Smooth muscle cell (in vitro differentiated cells): Measurements from ENCODE around the gene SLC6A19. TPM values are rescaled to one million over a fixed set of nuclear protein-coding genes. Genes with fewer than 3 reads are reported as not detected.

Experiments used
- DNase-seq: peaks from one replicate; lab custom pipeline; 2025; ENCODE audit not compliant: unreplicated experiment; lab: John Stamatoyannopoulos, UW
- H2AFZ ChIP-seq: fragments of 200-600 bp; sonication (generic); 2 replicates; pipeline ENCODE4 v1.6.0; 2016; ENCODE audit warnings: antibody characterized with exemption, low read depth, mild to moderate bottlenecking
- H3F3A ChIP-seq: fragments of 200-600 bp; sonication (generic); 2 replicates; pipeline ENCODE4 v1.6.0; 2017; ENCODE audit warnings: antibody characterized with exemption, low read depth
- H3K27ac ChIP-seq: fragments of 200-600 bp; sonication (generic); 2 replicates; pipeline ENCODE4 v1.5.1; 2016; ENCODE audit warnings: low read depth, mild to moderate bottlenecking
- H3K27me3 ChIP-seq: fragments of 200-600 bp; sonication (generic); 2 replicates; pipeline ENCODE4 v1.6.1; 2016; ENCODE audit warnings: low read depth, mild to moderate bottlenecking
- H3K36me3 ChIP-seq: fragments of 200-600 bp; sonication (generic); 2 replicates; pipeline ENCODE4 v1.5.1; 2016; ENCODE audit warnings: low read depth
- H3K4me1 ChIP-seq: fragments of 200-600 bp; sonication (generic); 2 replicates; pipeline ENCODE4 v1.5.1; 2016; ENCODE audit warnings: low read depth
- H3K4me2 ChIP-seq: fragments of 200-600 bp; sonication (generic); 2 replicates; pipeline ENCODE4 v1.6.0; 2016; ENCODE audit warnings: mild to moderate bottlenecking
- H3K4me3 ChIP-seq: fragments of 200-600 bp; sonication (generic); 2 replicates; pipeline ENCODE4 v1.5.1; 2016; ENCODE audit warnings: mild to moderate bottlenecking
- H3K79me2 ChIP-seq: fragments of 200-600 bp; sonication (generic); 2 replicates; pipeline ENCODE4 v1.6.0; 2016; ENCODE audit warnings: low read depth, mild to moderate bottlenecking
- H3K9ac ChIP-seq: fragments of 200-600 bp; sonication (generic); 2 replicates; pipeline ENCODE4 v1.6.0; 2016; ENCODE audit warnings: low read depth
- H3K9me3 ChIP-seq: fragments of 200-600 bp; sonication (generic); replicated peaks from 2 replicates; pipeline ENCODE4 v1.5.1; 2016; ENCODE audit warnings: low read depth
- H4K20me1 ChIP-seq: fragments of 200-600 bp; sonication (generic); 2 replicates; pipeline ENCODE4 v1.6.0; 2016; ENCODE audit warnings: low read depth
- WGBS: methylation state at CpG from one replicate; pipeline ENCODE4 v1.1.7; 2016; ENCODE audit warnings: low lambda C conversion rate; 5-methylcytosine and 5-hydroxymethylcytosine counted together
- polyA plus RNA-seq: library from polyadenylated mRNA; unstranded; fragments of >200 nt; fragmentation: Nextera tagmentation; extraction: Ambion mirVana; gene quantifications from 2 replicates; pipeline ENCODE4 v1.2.1, GENCODE V29; 2016
- total RNA-seq: library from RNA; depleted of rRNA; stranded (reverse); fragments of >200 nt; gene quantifications from 2 replicates; pipeline ENCODE4 v1.2.3, GENCODE V29; 2014
- TF ChIP-seq, protein P1 (sequence below): fragments of 200-600 bp; sonication (generic); IDR thresholded peaks from 2 replicates; pipeline ENCODE4 v1.5.1; 2017; ENCODE audit warnings: borderline replicate concordance, mild to moderate bottlenecking, antibody characterized with exemption; ENCODE audit not compliant: insufficient read depth, poor library complexity, severe bottlenecking

The SLC6A19 gene
- total and polyA plus RNA-seq, 2 experiments from 2014 or later, result not detected

- TF ChIP-seq, protein P1, sequence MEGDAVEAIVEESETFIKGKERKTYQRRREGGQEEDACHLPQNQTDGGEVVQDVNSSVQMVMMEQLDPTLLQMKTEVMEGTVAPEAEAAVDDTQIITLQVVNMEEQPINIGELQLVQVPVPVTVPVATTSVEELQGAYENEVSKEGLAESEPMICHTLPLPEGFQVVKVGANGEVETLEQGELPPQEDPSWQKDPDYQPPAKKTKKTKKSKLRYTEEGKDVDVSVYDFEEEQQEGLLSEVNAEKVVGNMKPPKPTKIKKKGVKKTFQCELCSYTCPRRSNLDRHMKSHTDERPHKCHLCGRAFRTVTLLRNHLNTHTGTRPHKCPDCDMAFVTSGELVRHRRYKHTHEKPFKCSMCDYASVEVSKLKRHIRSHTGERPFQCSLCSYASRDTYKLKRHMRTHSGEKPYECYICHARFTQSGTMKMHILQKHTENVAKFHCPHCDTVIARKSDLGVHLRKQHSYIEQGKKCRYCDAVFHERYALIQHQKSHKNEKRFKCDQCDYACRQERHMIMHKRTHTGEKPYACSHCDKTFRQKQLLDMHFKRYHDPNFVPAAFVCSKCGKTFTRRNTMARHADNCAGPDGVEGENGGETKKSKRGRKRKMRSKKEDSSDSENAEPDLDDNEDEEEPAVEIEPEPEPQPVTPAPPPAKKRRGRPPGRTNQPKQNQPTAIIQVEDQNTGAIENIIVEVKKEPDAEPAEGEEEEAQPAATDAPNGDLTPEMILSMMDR, result no peak
- WGBS, result 99% methylated on average over 12 of the region's 21 CpGs
These were observed 70.8 kb downstream of the SLC6A19 start for GRCh38 chr5:1272201-1272600.

GRCh38 chr5:1273745-1274144, 72.3 kb downstream of the SLC6A19 start:
- 98% methylated on average over 20 of the region's 20 CpGs for WGBS
- no peak overlapping the region for H3K27ac ChIP-seq
- H3K27me3 ChIP-seq, result no peaks in the 10 kb centered on the region
- no peak overlapping the region for H3K9ac ChIP-seq
- H4K20me1 ChIP-seq, result no peaks in the 10 kb centered on the region
- no peak overlapping the region for H3K4me2 ChIP-seq
- H3K79me2 ChIP-seq, result no peaks in the 10 kb centered on the region
- no peaks in the 10 kb centered on the region for H3K4me1 ChIP-seq
- no peaks in the 10 kb centered on the region for H3K36me3 ChIP-seq
- no peak for DNase-seq
- no peaks in the 10 kb centered on the region for H3K9me3 ChIP-seq
- no peak overlapping the region for H3K4me3 ChIP-seq
- no peak overlapping the region for H2AFZ ChIP-seq
- TF ChIP-seq, protein P1, result no peak
- H3F3A ChIP-seq, result no peaks in the 10 kb centered on the region

More at GRCh38 chr5:1272201-1272600, 70.8 kb downstream of the SLC6A19 start:
- Histone ChIP-seq H4K20me1 (no peaks in the 10 kb centered on the region), H3K4me2 (no peak overlapping the region), H3F3A (no peaks in the 10 kb centered on the region), H3K4me3 (no peak overlapping the region), H3K79me2 (no peaks in the 10 kb centered on the region), H3K4me1 (no peaks in the 10 kb centered on the region), H3K9ac (no peak overlapping the region), H3K27ac (no peak overlapping the region), H3K27me3 (no peaks in the 10 kb centered on the region), H2AFZ (no peak overlapping the region), H3K9me3 (no peaks in the 10 kb centered on the region), H3K36me3 (no peaks in the 10 kb centered on the region)
- no peak for DNase-seq

DNA sequence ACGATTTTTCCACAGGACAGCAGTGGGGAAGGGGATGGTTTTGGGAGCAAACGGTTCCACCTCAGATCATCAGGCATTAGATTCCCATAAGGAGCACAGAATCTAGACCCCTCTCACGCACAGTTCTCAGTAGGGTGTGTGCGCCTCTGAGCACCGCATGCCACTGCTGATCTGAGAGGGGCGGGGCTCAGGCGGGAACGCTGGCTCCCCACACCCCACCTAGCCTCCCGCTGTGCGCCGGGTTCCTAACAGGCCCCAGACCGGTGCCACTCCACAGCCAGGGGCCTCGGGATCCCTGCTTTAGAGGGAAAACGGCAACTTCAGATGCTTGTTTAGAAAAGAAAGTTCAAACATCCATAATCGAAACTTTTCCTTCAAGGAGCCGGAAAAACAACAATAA, 73.1 kb downstream of the SLC6A19 start:
- no peaks in the 10 kb centered on the region for H3K79me2 ChIP-seq
- H3K27me3 ChIP-seq, result no peaks in the 10 kb centered on the region
- TF ChIP-seq, protein P1, result no peak
- no peak overlapping the region for H3K4me3 ChIP-seq
- no peaks in the 10 kb centered on the region for H4K20me1 ChIP-seq
- 93% methylated on average over 16 of the region's 16 CpGs for WGBS
- no peaks in the 10 kb centered on the region for H3K9me3 ChIP-seq
- no peaks in the 10 kb centered on the region for H3K36me3 ChIP-seq
- no peak overlapping the region for H3K9ac ChIP-seq
- H3F3A ChIP-seq, result no peaks in the 10 kb centered on the region
- H3K4me2 ChIP-seq, result no peak overlapping the region
- no peak overlapping the region for H2AFZ ChIP-seq
- no peak overlapping the region for H3K27ac ChIP-seq
- no peaks in the 10 kb centered on the region for H3K4me1 ChIP-seq
- no peak for DNase-seq

Other genes starting within 250 kb of the SLC6A19 start
- gene NKD2, start 192.8 kb upstream of the SLC6A19 start, total RNA-seq, result 31.2 and 32.5 TPM in 2 replicates
- 105 and 122 TPM in 2 replicates for gene NKD2, start 192.8 kb upstream of the SLC6A19 start, polyA plus RNA-seq
- gene SLC12A7, start 89.5 kb upstream of the SLC6A19 start, total RNA-seq, result 6.1 and 8.3 TPM in 2 replicates
- gene SLC12A7, start 89.5 kb upstream of the SLC6A19 start, polyA plus RNA-seq, result 13.4 and 15.2 TPM in 2 replicates
- gene SLC6A18, start 23.8 kb downstream of the SLC6A19 start, total RNA-seq, result not detected in 2 replicates
- not detected in 2 replicates for gene SLC6A18, start 23.8 kb downstream of the SLC6A19 start, polyA plus RNA-seq
- not detected in 2 replicates for gene TERT, start 93.5 kb downstream of the SLC6A19 start, total RNA-seq
- gene TERT, start 93.5 kb downstream of the SLC6A19 start, polyA plus RNA-seq, result not detected in 2 replicates
- 86.3 and 127 TPM in 2 replicates for gene CLPTM1L, start 143.5 kb downstream of the SLC6A19 start, total RNA-seq
- gene CLPTM1L, start 143.5 kb downstream of the SLC6A19 start, polyA plus RNA-seq, result 125 and 135 TPM in 2 replicates
- gene SLC6A3, start 243.8 kb downstream of the SLC6A19 start, total RNA-seq, result not detected in 2 replicates
- not detected in 2 replicates for gene SLC6A3, start 243.8 kb downstream of the SLC6A19 start, polyA plus RNA-seq